ENCODE data around the gene SPAG7.
"Not testable (repeated sequence)": the region's sequence is repeated elsewhere in the genome, so short reads cannot be mapped to it uniquely, and the experiment has no call there.

SPAG7 gene

DNA sequence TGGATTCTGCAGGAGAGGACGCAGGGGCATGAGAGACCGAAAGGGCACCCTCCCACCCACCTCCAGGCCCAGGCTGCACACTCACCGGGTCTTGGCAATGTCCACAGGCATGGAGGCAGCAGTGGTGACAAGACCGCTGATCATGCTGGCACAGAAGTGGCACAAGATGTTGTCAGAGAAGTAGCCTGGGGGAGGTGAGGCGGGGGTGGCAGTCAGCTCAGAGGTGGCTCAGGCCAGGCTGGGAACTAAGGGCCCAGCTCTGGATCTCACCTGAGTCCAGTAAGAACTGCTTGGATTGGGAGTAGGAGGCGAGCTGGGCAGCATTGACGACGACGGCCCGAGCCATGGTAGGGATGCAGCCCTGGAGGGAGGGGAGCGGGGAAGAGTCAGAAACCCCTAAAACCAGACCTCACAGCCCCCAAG, 29.5 kb downstream of the SPAG7 start:
- DNase-seq (ENCODE audit: low read depth) = no peak

DNA sequence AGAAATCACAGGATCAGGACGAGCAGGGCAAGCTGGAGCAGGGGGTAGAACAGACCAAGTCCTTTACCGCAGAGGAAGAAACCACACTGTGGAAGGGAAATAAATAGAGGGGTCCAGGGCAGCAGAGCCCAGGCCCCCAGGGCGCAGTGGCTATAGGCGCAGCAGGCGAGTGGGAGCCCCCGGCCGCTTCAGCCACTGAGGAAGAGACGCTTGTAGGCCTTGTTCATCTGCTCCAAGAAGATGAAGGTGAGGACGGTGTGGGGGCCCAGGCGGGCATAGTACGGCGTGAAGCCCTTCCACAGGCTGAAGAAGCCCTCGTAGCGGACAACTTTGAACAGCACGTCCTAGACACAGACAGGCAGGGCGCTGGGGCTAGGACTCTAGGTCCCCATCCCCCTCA, 30.1 kb downstream of the SPAG7 start:
- no peak for DNase-seq (ENCODE audit: low read depth)

DNA sequence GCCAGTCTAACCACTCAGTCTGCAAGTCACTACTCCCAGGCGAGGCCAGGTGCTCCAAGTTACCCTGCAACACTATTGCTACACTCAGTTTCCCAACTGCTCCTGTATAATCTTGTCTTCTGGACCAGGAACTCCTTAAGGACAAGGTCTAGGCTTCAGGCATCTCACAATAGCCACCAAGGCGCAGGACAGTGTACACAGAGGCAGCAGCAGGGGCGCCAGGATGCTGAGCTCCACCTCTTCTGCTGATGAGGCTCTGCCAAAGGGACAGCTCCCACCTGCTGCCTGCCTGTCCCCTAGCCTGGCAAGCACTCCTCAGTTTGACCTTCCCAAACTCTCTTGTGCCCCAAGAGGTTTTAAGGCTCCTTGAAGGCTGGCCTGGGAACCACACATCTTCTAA, 31.2 kb downstream of the SPAG7 start:
- DNase-seq (ENCODE audit: low read depth) = no peak

DNA sequence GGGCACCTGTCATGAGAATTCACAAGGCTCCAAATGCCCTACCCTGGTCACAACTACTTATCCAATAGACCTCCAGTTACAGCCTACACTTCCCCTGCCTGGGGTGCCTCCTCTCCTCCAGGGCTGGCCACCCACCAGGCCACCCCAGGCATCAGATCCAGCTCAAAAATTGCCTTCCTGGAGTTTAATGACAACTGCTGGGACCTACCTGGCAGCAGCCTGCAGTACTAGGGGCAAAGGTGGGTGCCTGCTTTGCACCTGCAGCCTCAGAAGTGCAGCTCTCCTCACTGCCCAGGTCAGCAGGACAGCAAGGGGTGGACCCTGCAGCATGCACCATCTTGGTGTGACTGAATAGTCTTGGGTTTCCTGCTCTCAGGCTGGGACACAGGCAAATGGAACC, 32.0 kb downstream of the SPAG7 start:
- DNase-seq (ENCODE audit: low read depth) = no peak

DNA sequence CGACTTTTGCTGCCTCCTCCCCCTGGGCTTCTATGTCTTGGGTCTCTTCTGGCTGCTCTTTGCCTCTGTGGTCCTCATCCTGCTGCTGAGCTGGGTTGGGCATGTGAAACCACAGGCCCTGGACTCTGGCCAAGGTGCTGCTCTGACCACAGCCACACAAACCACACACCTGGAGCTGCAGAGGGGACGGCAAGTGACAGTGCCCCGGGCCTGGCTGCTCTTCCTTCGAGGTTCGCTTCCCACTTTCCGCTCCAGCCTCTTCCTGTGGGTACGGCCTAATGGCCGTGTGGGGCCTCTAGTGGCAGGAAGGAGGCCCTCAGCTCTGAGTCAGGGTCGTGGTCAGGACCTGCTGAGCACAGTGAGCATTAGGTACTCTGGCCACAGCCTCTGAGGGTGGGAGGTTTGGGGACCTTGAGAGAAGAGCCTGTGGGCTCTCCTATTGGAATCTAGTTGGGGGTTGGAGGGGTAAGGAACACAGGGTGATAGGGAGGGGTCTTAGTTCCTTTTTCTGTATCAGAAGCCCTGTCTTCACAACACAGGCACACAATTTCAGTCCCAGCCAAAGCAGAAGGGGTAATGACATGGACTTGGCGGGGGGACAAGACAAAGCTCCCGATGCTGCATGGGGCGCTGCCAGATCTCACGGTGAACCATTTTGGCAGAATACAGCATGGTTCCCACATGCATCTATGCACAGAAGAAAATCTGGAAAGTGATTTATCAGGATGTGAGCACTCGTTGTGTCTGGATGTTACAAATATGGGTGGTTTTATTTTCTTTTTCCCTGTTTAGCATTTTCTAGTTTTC, 33.2 kb downstream of the SPAG7 start:
- no peak for DNase-seq (ENCODE audit: low read depth)

DNA sequence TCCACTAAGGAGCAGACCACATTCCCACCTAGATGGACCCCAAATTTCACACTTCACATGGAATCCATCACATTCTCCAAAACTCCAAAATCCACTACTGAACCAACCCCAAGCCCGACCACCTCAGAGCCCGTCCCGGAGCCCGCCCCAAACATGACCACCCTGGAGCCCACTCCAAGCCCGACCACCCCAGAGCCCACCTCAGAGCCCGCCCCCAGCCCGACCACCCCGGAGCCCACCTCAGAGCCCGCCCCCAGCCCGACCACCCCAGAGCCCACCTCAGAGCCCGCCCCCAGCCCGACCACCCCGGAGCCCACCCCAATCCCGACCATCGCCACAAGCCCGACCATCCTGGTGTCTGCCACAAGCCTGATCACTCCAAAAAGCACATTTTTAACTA, 34.0 kb downstream of the SPAG7 start:
- no peak for DNase-seq (ENCODE audit: low read depth)

DNA sequence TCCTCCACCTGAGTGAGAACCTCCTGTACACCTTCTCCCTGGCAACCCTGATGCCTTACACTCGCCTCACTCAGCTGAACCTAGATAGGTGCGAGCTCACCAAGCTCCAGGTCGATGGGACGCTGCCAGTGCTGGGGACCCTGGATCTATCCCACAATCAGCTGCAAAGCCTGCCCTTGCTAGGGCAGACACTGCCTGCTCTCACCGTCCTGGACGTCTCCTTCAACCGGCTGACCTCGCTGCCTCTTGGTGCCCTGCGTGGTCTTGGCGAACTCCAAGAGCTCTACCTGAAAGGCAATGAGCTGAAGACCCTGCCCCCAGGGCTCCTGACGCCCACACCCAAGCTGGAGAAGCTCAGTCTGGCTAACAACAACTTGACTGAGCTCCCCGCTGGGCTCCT, 34.9 kb downstream of the SPAG7 start:
- DNase-seq (ENCODE audit: low read depth) = no peak

DNA sequence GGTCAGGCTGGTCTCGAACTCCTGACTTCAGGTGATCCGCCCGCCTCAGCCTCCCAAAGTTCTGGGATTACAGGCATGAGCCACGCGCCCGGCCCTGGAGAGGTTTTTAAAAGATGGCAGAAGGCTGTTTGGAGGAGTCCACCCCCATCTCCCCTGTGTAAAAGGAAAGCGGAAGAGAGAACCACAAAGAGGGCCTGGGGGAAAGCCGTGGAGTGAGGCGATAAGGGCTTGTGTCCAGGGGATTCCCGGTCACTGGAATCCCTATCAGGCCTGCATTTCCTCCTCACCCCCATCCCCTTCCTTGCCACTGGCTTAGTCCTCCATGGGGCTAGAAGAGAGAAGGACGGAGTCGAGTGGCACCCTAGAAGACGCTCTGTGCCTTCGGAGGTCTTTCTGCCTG, 35.7 kb downstream of the SPAG7 start, which contains the start of gene GP1BA:
Gene GP1BA (plus strand): TSS at position 315 of the 400 bp plus-strand sequence. CDS start 328 bp downstream, outside the sequence.
- no peak for DNase-seq (ENCODE audit: low read depth)

DNA sequence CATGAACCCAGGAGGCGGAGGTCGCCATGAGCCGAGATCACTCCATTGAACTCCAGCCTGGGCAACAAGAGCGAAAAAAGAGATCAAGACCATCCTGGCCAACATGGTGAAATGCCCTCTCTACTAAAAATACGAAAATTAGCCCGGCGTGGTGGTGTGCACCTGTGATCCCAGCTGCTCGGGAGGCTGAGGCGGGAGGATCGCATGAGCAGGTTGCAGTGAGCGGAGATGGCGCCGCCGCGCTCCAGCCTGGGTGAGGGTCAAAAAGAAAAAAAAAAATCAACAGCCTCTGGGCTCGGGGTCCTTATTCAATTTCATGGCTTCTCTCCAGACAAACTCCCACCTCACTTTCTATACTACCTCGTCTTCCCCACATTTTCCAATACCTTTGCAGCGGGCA, 38.7 kb downstream of the SPAG7 start:
- DNase-seq (ENCODE audit: low read depth) = no peak

DNA sequence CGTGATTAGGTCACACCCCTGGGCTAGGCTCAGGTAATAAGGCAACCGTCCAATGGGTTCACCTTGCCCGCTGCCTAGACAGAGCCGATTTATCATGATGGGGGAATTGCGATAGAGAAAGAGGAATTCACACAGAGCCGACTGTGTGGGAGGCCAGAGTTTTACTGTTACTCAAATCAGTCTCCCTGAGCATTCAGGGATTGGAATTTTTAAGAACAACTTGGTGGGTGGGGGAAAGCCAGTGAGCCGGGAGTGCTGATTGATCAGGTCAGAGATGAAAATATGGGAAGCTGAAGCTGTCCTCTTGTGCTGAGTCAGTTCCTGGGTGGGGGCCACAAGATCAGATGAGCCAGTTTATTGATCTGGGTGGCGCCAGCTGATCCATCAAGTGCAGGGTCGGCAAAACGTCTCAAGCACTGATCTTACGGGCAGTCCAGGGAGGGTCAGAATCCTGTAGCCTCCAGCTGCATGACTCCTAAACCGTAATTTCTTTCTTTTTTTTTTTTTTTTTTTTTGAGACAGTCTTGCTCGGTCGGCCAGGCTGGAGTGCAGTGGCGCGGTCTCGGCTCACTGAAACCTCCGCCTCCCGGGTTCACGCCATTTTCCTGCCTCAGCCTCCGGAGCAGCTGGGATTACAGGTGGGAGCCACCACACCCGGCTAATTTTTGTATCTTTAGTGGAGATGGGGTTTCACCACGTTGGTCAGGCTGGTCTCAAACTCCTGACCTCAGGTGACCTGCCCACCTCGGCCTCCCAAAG, 40.9 kb downstream of the SPAG7 start:
- not testable (repeated sequence) for DNase-seq (ENCODE audit: low read depth)

DNA sequence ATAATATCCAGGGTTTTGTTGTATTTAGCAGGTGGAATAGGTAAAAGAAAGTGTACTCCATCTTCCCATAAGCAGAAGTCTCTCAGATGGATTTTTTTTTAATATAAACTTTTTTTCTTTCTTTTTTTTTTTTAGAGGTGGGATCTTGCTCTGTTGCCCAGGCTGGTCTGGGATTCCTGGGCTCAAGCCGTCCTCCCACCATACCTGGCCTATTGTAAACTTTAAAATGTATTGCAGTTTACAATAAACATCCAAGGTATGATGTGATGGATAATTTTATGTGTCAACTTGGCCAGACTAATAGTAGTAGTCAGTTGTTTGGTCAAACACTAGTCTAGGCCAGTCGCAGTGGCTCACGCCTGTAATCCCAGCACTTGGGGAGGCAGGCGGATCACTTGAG, 46.3 kb downstream of the SPAG7 start:
- DNase-seq (ENCODE audit: low read depth) = no peak

DNA sequence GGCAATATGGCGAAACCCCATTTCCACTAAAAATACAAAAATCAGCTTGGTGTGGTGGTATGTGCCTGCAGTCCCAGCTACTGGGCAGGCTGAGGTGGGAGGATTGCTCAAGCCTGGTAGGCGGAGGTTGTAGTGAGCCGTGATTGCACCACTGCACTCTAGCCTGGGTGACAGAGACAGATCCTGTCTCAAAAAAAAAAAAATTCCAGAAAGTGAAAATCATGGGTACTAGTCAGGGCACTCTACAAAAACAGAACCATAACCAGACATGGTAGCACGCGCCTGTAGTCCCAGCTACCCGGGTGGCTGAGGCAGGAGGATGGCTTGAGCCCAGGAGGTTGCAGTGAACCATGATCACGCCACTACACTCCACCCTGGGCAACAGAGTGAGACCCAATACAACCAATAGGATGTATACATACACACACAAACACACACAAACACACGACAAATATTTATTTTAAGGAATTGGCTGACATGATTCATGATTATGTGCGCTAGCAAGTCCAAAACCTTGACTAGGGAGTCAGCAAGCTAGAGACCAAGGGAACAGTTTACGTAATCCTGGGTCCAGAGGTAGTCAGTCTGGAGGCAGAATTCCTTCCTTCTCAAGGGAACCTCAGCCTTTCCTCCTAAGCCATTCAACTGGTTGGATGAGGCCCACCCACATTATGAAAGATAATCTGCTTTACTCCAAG, 47.1 kb downstream of the SPAG7 start:
- no peak for DNase-seq (ENCODE audit: low read depth)

DNA sequence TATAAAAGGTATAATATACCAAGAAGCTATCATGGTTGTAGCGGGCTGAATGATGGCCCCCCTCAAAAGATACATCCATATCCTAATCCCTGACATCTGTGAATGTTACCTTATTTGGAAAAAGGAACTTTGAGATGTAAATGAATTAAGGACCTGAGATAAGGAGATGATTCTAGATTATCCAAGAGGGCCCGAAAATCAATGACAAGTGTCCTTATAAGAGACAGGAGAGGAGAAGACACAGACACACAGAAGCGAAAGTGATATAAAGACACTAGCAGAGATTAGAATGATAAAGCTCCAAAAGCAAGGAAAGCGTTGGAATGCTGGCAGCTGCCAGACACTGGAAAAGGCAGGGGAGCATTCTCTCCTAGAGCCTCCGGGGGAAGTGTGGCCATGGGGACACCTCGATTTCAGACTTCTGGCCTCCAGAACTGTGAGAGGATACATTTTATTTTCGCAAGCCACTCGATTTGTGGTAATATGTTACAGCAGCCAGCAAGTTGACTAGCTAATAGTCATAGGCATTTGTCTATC, 48.0 kb downstream of the SPAG7 start:
- no peak for DNase-seq (ENCODE audit: low read depth)

DNA sequence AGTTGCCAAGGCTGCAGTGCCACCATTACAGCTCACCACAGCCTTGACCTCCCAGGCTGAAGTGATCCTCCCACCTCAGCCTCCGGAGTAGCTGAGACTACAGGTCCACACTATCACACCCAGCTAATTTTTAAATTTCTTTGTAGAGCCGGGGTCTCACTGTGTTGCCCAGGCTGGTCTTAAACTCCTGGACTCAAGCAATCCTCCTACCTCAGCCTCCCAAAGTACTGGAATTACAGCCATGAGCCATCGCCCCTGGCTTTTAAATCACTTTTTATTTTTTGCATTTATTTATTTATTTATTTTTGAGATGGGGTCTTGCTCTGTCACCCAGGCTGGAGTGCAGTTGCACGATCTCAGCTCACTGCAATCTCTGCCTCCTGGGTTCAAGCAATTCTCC, 53.1 kb downstream of the SPAG7 start:
- not testable (repeated sequence) for DNase-seq (ENCODE audit: low read depth)

DNA sequence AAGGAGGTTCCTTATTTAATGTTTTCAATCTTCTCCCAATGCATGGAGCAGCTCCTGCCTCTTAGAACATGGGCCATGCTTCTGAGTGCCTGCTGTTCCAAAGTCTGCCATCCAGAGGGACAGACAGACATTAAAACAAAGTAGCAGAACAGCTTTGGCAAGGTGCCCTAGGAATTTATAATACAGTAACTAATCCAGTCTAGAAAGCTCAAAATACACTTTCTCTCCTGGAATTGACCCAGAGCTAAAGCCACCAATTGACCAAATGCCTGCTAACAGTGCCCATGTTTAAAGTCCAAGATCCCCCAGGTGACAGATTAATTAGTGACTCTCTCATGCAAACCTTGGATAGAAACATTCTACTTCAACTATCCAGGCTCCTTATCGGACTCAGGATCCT, 53.6 kb downstream of the SPAG7 start:
- no peak for DNase-seq (ENCODE audit: low read depth)

Measured in stimulated activated CD8-positive, alpha-beta memory T cell treated with anti-CD3 and anti-CD28 coated beads, Interleukin-15, amount 100 ng/mL, for 1 hour (primary cell).